H9 (cell line): ENCODE results near the gene ZFPM1. TPM values are rescaled to one million over a fixed set of nuclear protein-coding genes. Genes with fewer than 3 reads are reported as not detected.

Source experiments
- DNase-seq: peaks from one replicate; pipeline ENCODE4 v3.0.0-alpha.2; 2017
- H2AFZ ChIP-seq: one replicate; pipeline ENCODE4 v1.6.1; 2013; ENCODE audit warnings: mild to moderate bottlenecking, low read length, control low read depth, moderate library complexity
- H2AK5ac ChIP-seq: 2 replicates; pipeline ENCODE4 v1.6.1; 2013; ENCODE audit warnings: low read length, control low read depth, mixed read lengths; ENCODE audit not compliant: insufficient read length
- H2BK120ac ChIP-seq: one replicate; pipeline ENCODE4 v1.6.1; 2013; ENCODE audit warnings: low read depth, mild to moderate bottlenecking, low read length, control low read depth, inconsistent platforms; ENCODE audit not compliant: poor library complexity, severe bottlenecking
- H2BK12ac ChIP-seq: 2 replicates; pipeline ENCODE4 v1.6.1; 2013; ENCODE audit warnings: low read length, control low read depth, mixed read lengths, low read depth; ENCODE audit not compliant: insufficient read length
- H2BK15ac ChIP-seq: 2 replicates; pipeline ENCODE4 v1.6.1; 2013; ENCODE audit warnings: low read depth, low read length, control low read depth
- H2BK20ac ChIP-seq: one replicate; pipeline ENCODE4 v1.6.1; 2013; ENCODE audit warnings: low read depth, mild to moderate bottlenecking, low read length, control low read depth, inconsistent platforms; ENCODE audit not compliant: poor library complexity, severe bottlenecking
- H2BK5ac ChIP-seq: 2 replicates; pipeline ENCODE4 v1.6.1; 2013; ENCODE audit warnings: low read length, control low read depth, mixed read lengths; ENCODE audit not compliant: insufficient read length
- H3K14ac ChIP-seq: 2 replicates; pipeline ENCODE4 v1.6.1; 2013; ENCODE audit warnings: low read length, control low read depth; ENCODE audit not compliant: insufficient read depth
- H3K18ac ChIP-seq: 2 replicates; pipeline ENCODE4 v1.6.1; 2013; ENCODE audit warnings: low read depth, mild to moderate bottlenecking, mixed read lengths, low read length, control low read depth; ENCODE audit not compliant: insufficient read length
- H3K23ac ChIP-seq: 2 replicates; pipeline ENCODE4 v1.6.1; 2013; ENCODE audit warnings: low read length, control low read depth, mixed read lengths, low read depth; ENCODE audit not compliant: insufficient read length
- H3K23me2 ChIP-seq: 2 replicates; pipeline ENCODE4 v1.6.1; 2013; ENCODE audit warnings: low read depth, mild to moderate bottlenecking, mixed read lengths, low read length, control low read depth; ENCODE audit not compliant: insufficient read length, poor library complexity, severe bottlenecking
- H3K27ac ChIP-seq: 2 replicates; pipeline ENCODE4 v1.5.1; 2013; ENCODE audit warnings: low read length, control low read depth, mixed read lengths, low read depth; ENCODE audit not compliant: insufficient read length
- H3K27me3 ChIP-seq: 2 replicates; pipeline ENCODE4 v1.6.1; 2013; ENCODE audit warnings: low read length, control low read depth, inconsistent platforms; ENCODE audit not compliant: insufficient read depth
- H3K4ac ChIP-seq: 2 replicates; pipeline ENCODE4 v1.6.1; 2013; ENCODE audit warnings: low read depth, mild to moderate bottlenecking, control low read depth, inconsistent platforms, low read length, moderate library complexity
- H3K4me1 ChIP-seq: 2 replicates; pipeline ENCODE4 v1.6.1; 2013; ENCODE audit warnings: low read length, control low read depth, inconsistent platforms; ENCODE audit not compliant: insufficient read depth
- H3K4me2 ChIP-seq: 2 replicates; pipeline ENCODE4 v1.6.1; 2013; ENCODE audit warnings: low read length, control low read depth, mixed read lengths; ENCODE audit not compliant: insufficient read length, insufficient read depth
- H3K56ac ChIP-seq: 2 replicates; pipeline ENCODE4 v1.6.1; 2013; ENCODE audit warnings: low read depth, mild to moderate bottlenecking, mixed read lengths, low read length, control low read depth; ENCODE audit not compliant: insufficient read length
- H3K79me1 ChIP-seq: 2 replicates; pipeline ENCODE4 v1.6.1; 2013; ENCODE audit warnings: low read depth, mild to moderate bottlenecking, moderate library complexity, low read length, control low read depth, inconsistent platforms; ENCODE audit not compliant: insufficient read depth, poor library complexity, severe bottlenecking
- H3K79me2 ChIP-seq: 2 replicates; pipeline ENCODE4 v1.6.1; 2013; ENCODE audit warnings: low read length, control low read depth, inconsistent platforms; ENCODE audit not compliant: insufficient read depth
- H3K9ac ChIP-seq: 2 replicates; pipeline ENCODE4 v1.6.1; 2013; ENCODE audit warnings: low read length, control low read depth, mixed read lengths; ENCODE audit not compliant: insufficient read length; ENCODE audit errors: extremely low read depth
- H3K9me3 ChIP-seq: one replicate; pipeline ENCODE4 v1.6.1; 2013; ENCODE audit warnings: low read depth, low read length, inconsistent platforms; ENCODE audit not compliant: control insufficient read depth
- H3T11ph ChIP-seq: one replicate; pipeline ENCODE4 v1.6.1; 2013; ENCODE audit warnings: mild to moderate bottlenecking, low read length, control low read depth, inconsistent platforms
- H4K20me1 ChIP-seq: one replicate; pipeline ENCODE4 v1.6.1; 2013; ENCODE audit not compliant: control insufficient read depth, insufficient read length, insufficient read depth
- H4K5ac ChIP-seq: 2 replicates; pipeline ENCODE4 v1.6.1; 2013; ENCODE audit warnings: low read depth, mild to moderate bottlenecking, mixed read lengths, low read length, control low read depth; ENCODE audit not compliant: insufficient read length
- H4K8ac ChIP-seq: replicated peaks from 2 replicates; pipeline ENCODE4 v1.6.1; 2013; ENCODE audit warnings: low read length, control low read depth, mixed read lengths, low read depth; ENCODE audit not compliant: insufficient read length
- H4K91ac ChIP-seq: 2 replicates; pipeline ENCODE4 v1.6.1; 2013; ENCODE audit warnings: low read depth, mild to moderate bottlenecking, moderate library complexity, mixed read lengths, low read length, control low read depth; ENCODE audit not compliant: insufficient read length
- H3K27ac Mint-ChIP-seq, 3 experiments: 2 replicates in 2 of 3; 3 replicates in 1 of 3; pipeline ENCODE4 v1.8.0; 2020 to 2021; ENCODE audit warnings: mixed read lengths in 3 of 3, mild to moderate bottlenecking in 1 of 3, moderate library complexity in 1 of 3
- H3K27me3 Mint-ChIP-seq: 2 replicates; pipeline ENCODE4 v1.8.0; 2021; ENCODE audit warnings: low read depth, mild to moderate bottlenecking, moderate library complexity, mixed read lengths
- H3K36me3 Mint-ChIP-seq, 3 experiments: 2 replicates in 2 of 3; 3 replicates in 1 of 3; pipeline ENCODE4 v1.8.0; 2020 to 2021; ENCODE audit warnings: low read depth in 3 of 3, mixed read lengths in 3 of 3; ENCODE audit not compliant: insufficient read depth in 1 of 3
- H3K4me1 Mint-ChIP-seq, 2 experiments: 2 replicates each; pipeline ENCODE4 v1.8.0; 2020; ENCODE audit warnings: mixed read lengths in 2 of 2
- H3K4me3 Mint-ChIP-seq, 2 experiments: 2 replicates in 1 of 2; 3 replicates in 1 of 2; pipeline ENCODE4 v1.8.0; 2020 to 2021; ENCODE audit warnings: mild to moderate bottlenecking in 2 of 2, mixed read lengths in 2 of 2, moderate library complexity in 1 of 2
- H3K9me3 Mint-ChIP-seq, 2 experiments: 2 replicates in 1 of 2; 3 replicates in 1 of 2; pipeline ENCODE4 v1.8.0; 2020; ENCODE audit warnings: mild to moderate bottlenecking in 2 of 2, mixed read lengths in 2 of 2, moderate library complexity in 1 of 2
- WGBS: extraction: QIAGEN DNeasy Blood & Tissue Kit; methylation state at CpG from one replicate; pipeline ENCODE4 v1.1.7; 2013; ENCODE audit warnings: missing lambda C conversion rate, low lambda C conversion rate, mixed read lengths; ENCODE audit not compliant: insufficient read length; ENCODE audit errors: extremely low coverage; 5-methylcytosine and 5-hydroxymethylcytosine counted together
- total RNA-seq: library from RNA; stranded (reverse); gene quantifications from 2 replicates; pipeline ENCODE4 v1.2.1, GENCODE V29; 2021
- TF ChIP-seq, protein P1 (sequence below): fragments of 200-600 bp; sonication (generic); conservative IDR thresholded peaks from 3 replicates; pipeline ENCODE4 v1.8.0; 2021; ENCODE audit warnings: antibody characterized with exemption, mild to moderate bottlenecking

Gene ZFPM1
- total RNA-seq, 1 experiment from 2014 or later = 3.6 TPM

DNA sequence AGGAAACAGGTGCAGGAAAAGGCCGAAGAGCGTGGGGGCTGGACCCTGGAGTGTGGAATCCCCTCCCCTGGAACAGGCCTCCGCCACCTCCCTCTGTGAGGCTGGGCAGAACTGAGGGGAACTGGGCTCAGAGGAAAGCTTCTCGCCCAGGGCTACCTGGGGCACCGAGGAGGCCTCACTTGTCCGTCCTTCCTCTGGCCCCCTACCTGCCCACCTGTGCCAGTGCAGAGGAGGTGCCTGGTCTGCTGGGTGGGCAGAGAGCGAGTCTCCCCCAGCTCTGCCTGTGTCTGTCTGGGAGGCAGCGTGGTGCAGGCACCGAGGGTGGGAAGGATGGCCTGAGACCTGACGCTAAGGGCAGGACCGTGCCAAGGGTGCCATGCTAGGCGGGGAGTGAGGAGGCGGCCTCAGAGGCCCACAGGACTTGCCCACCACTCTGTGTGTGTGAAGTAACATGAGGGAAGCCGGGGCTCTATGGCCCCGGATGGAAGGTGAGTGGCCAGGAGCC is 42.2 kb downstream of the ZFPM1 start:
- no peak overlapping the region for H3K27ac Mint-ChIP-seq
- no peaks in the 10 kb centered on the region for H3K36me3 Mint-ChIP-seq
- H3K27me3 Mint-ChIP-seq = no peaks in the 10 kb centered on the region
- H3T11ph ChIP-seq = no peak overlapping the region
- WGBS = no CpG with 5 or more reads among the region's 15 CpGs
- no peak overlapping the region for H4K91ac ChIP-seq
- no peak overlapping the region for H2BK12ac ChIP-seq
- H3K79me1 ChIP-seq = no peaks in the 10 kb centered on the region
- H4K20me1 ChIP-seq = no peaks in the 10 kb centered on the region
- H3K23me2 ChIP-seq = no peaks in the 10 kb centered on the region
- H3K23ac ChIP-seq = no peak overlapping the region
- no peak overlapping the region for H3K4me3 Mint-ChIP-seq
- no peak overlapping the region for H4K8ac ChIP-seq
- H3K4me1 ChIP-seq = no peaks in the 10 kb centered on the region
- no peak overlapping the region for H3K18ac ChIP-seq
- H3K27me3 ChIP-seq = no peaks in the 10 kb centered on the region
- no peak overlapping the region for H3K56ac ChIP-seq
- H2AK5ac ChIP-seq = no peak overlapping the region
- no peak overlapping the region for H2BK5ac ChIP-seq
- TF ChIP-seq, protein P1, sequence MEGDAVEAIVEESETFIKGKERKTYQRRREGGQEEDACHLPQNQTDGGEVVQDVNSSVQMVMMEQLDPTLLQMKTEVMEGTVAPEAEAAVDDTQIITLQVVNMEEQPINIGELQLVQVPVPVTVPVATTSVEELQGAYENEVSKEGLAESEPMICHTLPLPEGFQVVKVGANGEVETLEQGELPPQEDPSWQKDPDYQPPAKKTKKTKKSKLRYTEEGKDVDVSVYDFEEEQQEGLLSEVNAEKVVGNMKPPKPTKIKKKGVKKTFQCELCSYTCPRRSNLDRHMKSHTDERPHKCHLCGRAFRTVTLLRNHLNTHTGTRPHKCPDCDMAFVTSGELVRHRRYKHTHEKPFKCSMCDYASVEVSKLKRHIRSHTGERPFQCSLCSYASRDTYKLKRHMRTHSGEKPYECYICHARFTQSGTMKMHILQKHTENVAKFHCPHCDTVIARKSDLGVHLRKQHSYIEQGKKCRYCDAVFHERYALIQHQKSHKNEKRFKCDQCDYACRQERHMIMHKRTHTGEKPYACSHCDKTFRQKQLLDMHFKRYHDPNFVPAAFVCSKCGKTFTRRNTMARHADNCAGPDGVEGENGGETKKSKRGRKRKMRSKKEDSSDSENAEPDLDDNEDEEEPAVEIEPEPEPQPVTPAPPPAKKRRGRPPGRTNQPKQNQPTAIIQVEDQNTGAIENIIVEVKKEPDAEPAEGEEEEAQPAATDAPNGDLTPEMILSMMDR = no peak; the same call in 2 of the 3 replicates
- H2BK120ac ChIP-seq = no peak overlapping the region
- no peak overlapping the region for H2BK20ac ChIP-seq
- H3K4me2 ChIP-seq = no peak overlapping the region
- H3K79me2 ChIP-seq = no peaks in the 10 kb centered on the region
- H3K9me3 Mint-ChIP-seq = no peaks in the 10 kb centered on the region
- H3K9me3 ChIP-seq = no peaks in the 10 kb centered on the region
- no peak overlapping the region for H3K14ac ChIP-seq
- H4K5ac ChIP-seq = no peak overlapping the region
- H3K9ac ChIP-seq = no peak overlapping the region
- 0 out of 4 replicates have a peak, but pooled peaks cover 0 to 2% of the 10 kb centered on the region in 2 experiments for H3K4me1 Mint-ChIP-seq
- H2AFZ ChIP-seq = no peak overlapping the region
- no peak overlapping the region for H3K4ac ChIP-seq
- H2BK15ac ChIP-seq = no peak overlapping the region
- DNase-seq = no peak
- H3K27ac ChIP-seq = no peak overlapping the region
